Neural progenitor cell (in vitro differentiated cells): ENCODE data around the gene IDUA. TPM values are rescaled to one million over a fixed set of nuclear protein-coding genes. Genes with fewer than 3 reads are reported as not detected.

Source experiments
- DNase-seq: peaks from one replicate; pipeline ENCODE4 v3.0.0-alpha.2; 2016; ENCODE audit warnings: low spot score
- H2AFZ ChIP-seq: fragments of 200-600 bp; sonication (generic); replicated peaks from 2 replicates; pipeline ENCODE4 v1.6.1; 2016; ENCODE audit warnings: antibody characterized with exemption
- H3F3A ChIP-seq: fragments of 200-600 bp; sonication (generic); 2 replicates; pipeline ENCODE4 v1.6.1; 2016; ENCODE audit warnings: antibody characterized with exemption, low read depth
- H3K27ac ChIP-seq: fragments of 200-600 bp; sonication (generic); 2 replicates; pipeline ENCODE4 v1.5.1; 2016; ENCODE audit warnings: mild to moderate bottlenecking
- H3K27me3 ChIP-seq: fragments of 200-600 bp; sonication (generic); 2 replicates; pipeline ENCODE4 v1.6.1; 2016; ENCODE audit warnings: mild to moderate bottlenecking, moderate library complexity
- H3K36me3 ChIP-seq: fragments of 200-600 bp; sonication (generic); 2 replicates; pipeline ENCODE4 v1.5.1; 2016
- H3K4me1 ChIP-seq: fragments of 200-600 bp; sonication (generic); 2 replicates; pipeline ENCODE4 v1.6.1; 2016; ENCODE audit warnings: mixed run types
- H3K4me2 ChIP-seq: fragments of 200-600 bp; sonication (generic); 2 replicates; pipeline ENCODE4 v1.6.1; 2016
- H3K4me3 ChIP-seq: fragments of 200-600 bp; sonication (generic); 2 replicates; pipeline ENCODE4 v1.5.1; 2016
- H3K79me2 ChIP-seq: fragments of 200-600 bp; sonication (generic); 2 replicates; pipeline ENCODE4 v1.6.1; 2016; ENCODE audit warnings: low read depth
- H3K9ac ChIP-seq: fragments of 200-600 bp; sonication (generic); 2 replicates; pipeline ENCODE4 v1.6.1; 2016
- H3K9me3 ChIP-seq: fragments of 200-600 bp; sonication (generic); 2 replicates; pipeline ENCODE4 v1.5.1; 2016; ENCODE audit warnings: low read depth
- H4K20me1 ChIP-seq: fragments of 200-600 bp; sonication (generic); 2 replicates; pipeline ENCODE4 v1.6.1; 2016; ENCODE audit warnings: low read depth
- H3K27ac Mint-ChIP-seq: 3 replicates; pipeline ENCODE4 v1.8.0; 2021; ENCODE audit warnings: mixed read lengths
- H3K27me3 Mint-ChIP-seq: 2 replicates; pipeline ENCODE4 v1.8.0; 2022; ENCODE audit warnings: low read depth, mild to moderate bottlenecking, inconsistent platforms, moderate library complexity, mixed read lengths; ENCODE audit not compliant: insufficient read depth
- H3K36me3 Mint-ChIP-seq: 3 replicates; pipeline ENCODE4 v1.8.0; 2021; ENCODE audit warnings: mixed read lengths
- H3K4me1 Mint-ChIP-seq: 3 replicates; pipeline ENCODE4 v1.8.0; 2021; ENCODE audit warnings: mixed read lengths
- H3K4me3 Mint-ChIP-seq: 3 replicates; pipeline ENCODE4 v1.8.0; 2021; ENCODE audit warnings: mild to moderate bottlenecking, moderate library complexity, mixed read lengths
- H3K9me3 Mint-ChIP-seq: 3 replicates; pipeline ENCODE4 v1.8.0; 2020; ENCODE audit warnings: mixed read lengths
- EZH2 ChIP-seq: fragments of 200-600 bp; sonication (generic); IDR thresholded peaks from 2 replicates; pipeline ENCODE4 v1.6.1; 2017; ENCODE audit warnings: antibody characterized with exemption, mild to moderate bottlenecking, moderate library complexity
- EZH2phosphoT487 ChIP-seq: fragments of 200-600 bp; sonication (generic); IDR thresholded peaks from 2 replicates; pipeline ENCODE4 v1.6.1; 2017; ENCODE audit warnings: antibody characterized with exemption
- total RNA-seq: library from RNA; depleted of rRNA; stranded (reverse); fragments of >200 nt; gene quantifications from 2 replicates; pipeline ENCODE4 v1.2.3, GENCODE V29; 2015; ENCODE audit warnings: low replicate concordance
- TF ChIP-seq, protein P1 (sequence below): fragments of 200-600 bp; sonication (generic); IDR thresholded peaks from 2 replicates; pipeline ENCODE4 v1.5.1; 2017; ENCODE audit warnings: antibody characterized with exemption, mild to moderate bottlenecking

Gene IDUA
- total RNA-seq, 1 donor from 2014 or later = 0.47 TPM

DNA sequence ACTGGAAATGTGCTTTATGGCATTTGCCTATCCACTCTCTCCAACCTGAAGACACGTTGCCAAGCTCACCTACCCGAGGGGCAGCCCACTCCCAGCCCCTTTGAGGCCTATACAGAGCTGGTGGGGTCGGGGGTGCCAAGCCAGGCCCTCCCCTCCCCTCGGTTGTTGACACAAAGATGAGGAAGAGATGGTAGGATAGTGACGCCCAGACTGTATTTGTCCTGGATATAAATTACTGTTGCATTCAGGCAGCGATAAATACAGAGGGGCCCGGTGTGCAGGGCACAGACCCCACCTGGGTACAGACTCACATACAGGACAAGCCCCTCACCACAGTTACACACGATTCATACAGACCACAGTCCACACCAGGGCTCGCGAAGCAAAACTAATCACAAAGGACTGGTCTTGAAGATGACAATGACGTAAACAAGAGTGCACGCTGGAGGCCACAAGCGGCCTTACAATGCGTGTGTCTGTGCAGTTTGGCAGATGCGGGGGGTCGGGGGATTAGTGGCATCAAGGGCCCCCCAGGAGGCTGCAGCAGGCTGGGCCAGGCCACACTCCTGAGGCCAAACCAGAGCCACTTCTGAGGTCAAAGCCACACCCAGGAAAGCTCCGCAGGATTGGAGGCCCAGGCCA, 28.0 kb upstream of the IDUA start:
- no peak for DNase-seq
- no peak overlapping the region for H2AFZ ChIP-seq
- no peak overlapping the region for H3K4me3 Mint-ChIP-seq
- no peaks in the 10 kb centered on the region for H3K36me3 ChIP-seq
- no peaks in the 10 kb centered on the region for H3K4me1 ChIP-seq
- H3K27me3 Mint-ChIP-seq = peaks cover 3% of the 10 kb centered on the region
- H3K4me1 Mint-ChIP-seq = peaks cover 3% of the 10 kb centered on the region
- no peak overlapping the region for H3K4me2 ChIP-seq
- H3K9me3 ChIP-seq = no peaks in the 10 kb centered on the region
- H3K27me3 ChIP-seq = no peaks in the 10 kb centered on the region
- no peaks in the 10 kb centered on the region for H3K9me3 Mint-ChIP-seq
- H3K79me2 ChIP-seq = no peaks in the 10 kb centered on the region
- no peak overlapping the region for H3K27ac ChIP-seq
- H3K9ac ChIP-seq = no peak overlapping the region
- TF ChIP-seq EZH2phosphoT487 (no peak), EZH2 (no peak)
- TF ChIP-seq, protein P1, sequence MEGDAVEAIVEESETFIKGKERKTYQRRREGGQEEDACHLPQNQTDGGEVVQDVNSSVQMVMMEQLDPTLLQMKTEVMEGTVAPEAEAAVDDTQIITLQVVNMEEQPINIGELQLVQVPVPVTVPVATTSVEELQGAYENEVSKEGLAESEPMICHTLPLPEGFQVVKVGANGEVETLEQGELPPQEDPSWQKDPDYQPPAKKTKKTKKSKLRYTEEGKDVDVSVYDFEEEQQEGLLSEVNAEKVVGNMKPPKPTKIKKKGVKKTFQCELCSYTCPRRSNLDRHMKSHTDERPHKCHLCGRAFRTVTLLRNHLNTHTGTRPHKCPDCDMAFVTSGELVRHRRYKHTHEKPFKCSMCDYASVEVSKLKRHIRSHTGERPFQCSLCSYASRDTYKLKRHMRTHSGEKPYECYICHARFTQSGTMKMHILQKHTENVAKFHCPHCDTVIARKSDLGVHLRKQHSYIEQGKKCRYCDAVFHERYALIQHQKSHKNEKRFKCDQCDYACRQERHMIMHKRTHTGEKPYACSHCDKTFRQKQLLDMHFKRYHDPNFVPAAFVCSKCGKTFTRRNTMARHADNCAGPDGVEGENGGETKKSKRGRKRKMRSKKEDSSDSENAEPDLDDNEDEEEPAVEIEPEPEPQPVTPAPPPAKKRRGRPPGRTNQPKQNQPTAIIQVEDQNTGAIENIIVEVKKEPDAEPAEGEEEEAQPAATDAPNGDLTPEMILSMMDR = no peak
- H3F3A ChIP-seq = no peaks in the 10 kb centered on the region
- H3K36me3 Mint-ChIP-seq = peaks cover 11% of the 10 kb centered on the region
- no peak overlapping the region for H3K27ac Mint-ChIP-seq
- no peak overlapping the region for H3K4me3 ChIP-seq
- H4K20me1 ChIP-seq = no peaks in the 10 kb centered on the region

- no peaks in the 10 kb centered on the region for H3F3A ChIP-seq
- peaks cover 3% of the 10 kb centered on the region for H3K27me3 Mint-ChIP-seq
- no peak overlapping the region for H3K27ac Mint-ChIP-seq
- peaks cover 10% of the 10 kb centered on the region for H3K36me3 Mint-ChIP-seq
- H2AFZ ChIP-seq = no peak overlapping the region
- no peak overlapping the region for H3K4me2 ChIP-seq
- H3K27ac ChIP-seq = no peak overlapping the region
- H3K79me2 ChIP-seq = no peaks in the 10 kb centered on the region
- no peak overlapping the region for H3K9ac ChIP-seq
- no peak for DNase-seq
- no peaks in the 10 kb centered on the region for H4K20me1 ChIP-seq
- no peaks in the 10 kb centered on the region for H3K9me3 ChIP-seq
- no peaks in the 10 kb centered on the region for H3K27me3 ChIP-seq
- H3K4me3 ChIP-seq = no peak overlapping the region
- H3K4me1 ChIP-seq = no peaks in the 10 kb centered on the region
- no peaks in the 10 kb centered on the region for H3K36me3 ChIP-seq
- peaks cover 3% of the 10 kb centered on the region for H3K4me1 Mint-ChIP-seq
- TF ChIP-seq EZH2phosphoT487 = no peak
- TF ChIP-seq, protein P1 = no peak
- no peaks in the 10 kb centered on the region for H3K9me3 Mint-ChIP-seq
- H3K4me3 Mint-ChIP-seq = no peak overlapping the region
Measured at GRCh38 chr4:959338-960139, 27.3 kb upstream of the IDUA start.

DNA sequence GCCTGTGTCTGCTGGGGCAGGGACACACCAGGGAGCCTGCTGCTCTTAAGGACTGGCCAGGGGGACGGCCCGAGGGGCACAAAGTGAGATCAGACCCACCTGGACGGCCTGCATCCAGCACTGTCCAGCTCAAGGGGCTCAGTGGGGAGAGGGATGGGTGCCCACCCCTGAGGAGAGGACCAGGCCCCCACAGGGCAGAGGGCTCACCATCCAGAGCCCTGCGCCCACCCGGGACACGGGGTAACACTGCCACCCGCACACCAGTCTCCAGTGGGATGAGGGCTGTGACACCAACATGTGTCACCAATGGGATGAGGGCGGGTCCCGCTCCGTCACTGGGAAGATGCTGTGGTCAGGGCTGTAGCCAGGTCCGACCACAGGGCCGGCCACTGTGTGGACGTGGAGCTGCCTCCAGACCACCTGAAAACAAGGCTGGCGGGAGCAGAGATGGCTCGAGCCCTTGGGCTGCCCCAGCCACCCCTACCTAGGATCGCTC, 26.7 kb upstream of the IDUA start:
- no peaks in the 10 kb centered on the region for H3K36me3 ChIP-seq

More for the DNA sequence above, 26.7 kb upstream of the IDUA start:
- Histone ChIP-seq H3K9me3 (no peaks in the 10 kb centered on the region), H3K9ac (no peak overlapping the region), H3K4me3 (no peak overlapping the region), H3K27ac (no peak overlapping the region), H3K27me3 (no peaks in the 10 kb centered on the region), H3F3A (no peaks in the 10 kb centered on the region), H3K4me1 (no peaks in the 10 kb centered on the region), H3K4me2 (no peak overlapping the region), H3K79me2 (no peaks in the 10 kb centered on the region), H4K20me1 (no peaks in the 10 kb centered on the region), H2AFZ (no peak overlapping the region)
- Mint-ChIP-seq H3K9me3 (no peaks in the 10 kb centered on the region), H3K4me1 (peaks cover 3% of the 10 kb centered on the region), H3K27ac (no peak overlapping the region), H3K4me3 (no peak overlapping the region), H3K27me3 (peaks cover 3% of the 10 kb centered on the region), H3K36me3 (peaks cover 6% of the 10 kb centered on the region)
- no peak for DNase-seq
- TF ChIP-seq EZH2phosphoT487 (no peak), EZH2 (no peak)
- TF ChIP-seq, protein P1 = no peak
